ENCODE measurements around the gene ADO.

ADO gene

GRCh38 chr10:62763155-62763554, 41.4 kb upstream of the ADO start:
- H3K4me3 ChIP-seq (replicated peaks in 1 of 2; ENCODE audit: low read depth in 2 of 2, low read length in 2 of 2): no peak overlapping the region
- TF ChIP-seq, protein P1, sequence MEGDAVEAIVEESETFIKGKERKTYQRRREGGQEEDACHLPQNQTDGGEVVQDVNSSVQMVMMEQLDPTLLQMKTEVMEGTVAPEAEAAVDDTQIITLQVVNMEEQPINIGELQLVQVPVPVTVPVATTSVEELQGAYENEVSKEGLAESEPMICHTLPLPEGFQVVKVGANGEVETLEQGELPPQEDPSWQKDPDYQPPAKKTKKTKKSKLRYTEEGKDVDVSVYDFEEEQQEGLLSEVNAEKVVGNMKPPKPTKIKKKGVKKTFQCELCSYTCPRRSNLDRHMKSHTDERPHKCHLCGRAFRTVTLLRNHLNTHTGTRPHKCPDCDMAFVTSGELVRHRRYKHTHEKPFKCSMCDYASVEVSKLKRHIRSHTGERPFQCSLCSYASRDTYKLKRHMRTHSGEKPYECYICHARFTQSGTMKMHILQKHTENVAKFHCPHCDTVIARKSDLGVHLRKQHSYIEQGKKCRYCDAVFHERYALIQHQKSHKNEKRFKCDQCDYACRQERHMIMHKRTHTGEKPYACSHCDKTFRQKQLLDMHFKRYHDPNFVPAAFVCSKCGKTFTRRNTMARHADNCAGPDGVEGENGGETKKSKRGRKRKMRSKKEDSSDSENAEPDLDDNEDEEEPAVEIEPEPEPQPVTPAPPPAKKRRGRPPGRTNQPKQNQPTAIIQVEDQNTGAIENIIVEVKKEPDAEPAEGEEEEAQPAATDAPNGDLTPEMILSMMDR (IDR thresholded peaks at IDR 0.05; ENCODE audit: low read depth, low read length): no peak
- DNase-seq (ENCODE audit: low read depth in 2 of 2): peak; percentile 3

DNA sequence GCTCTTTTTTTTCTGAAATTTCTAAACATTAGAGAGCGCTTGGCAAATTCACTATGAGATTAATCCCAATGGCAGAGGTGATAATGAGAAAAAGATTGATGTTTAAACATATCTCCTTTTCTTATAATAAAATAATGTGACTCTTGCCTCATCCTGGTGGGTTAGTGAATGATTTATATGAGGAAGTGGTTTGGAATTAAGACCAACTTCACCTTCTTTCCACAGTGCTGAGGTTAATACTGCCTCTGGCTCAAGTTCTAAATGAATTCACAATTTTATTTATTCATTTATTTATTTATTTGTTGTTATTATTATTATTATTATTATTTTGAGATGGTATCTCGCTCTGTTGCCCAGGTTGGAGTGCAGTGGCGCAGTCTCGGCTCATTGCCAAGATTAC, 40.5 kb upstream of the ADO start:
- TF ChIP-seq, protein P1 (IDR thresholded peaks at IDR 0.05; ENCODE audit: low read depth, low read length): no peak
- DNase-seq (ENCODE audit: low read depth in 2 of 2): no peak
- no peak overlapping the region for H3K4me3 ChIP-seq (replicated peaks in 1 of 2; ENCODE audit: low read depth in 2 of 2, low read length in 2 of 2)

DNA sequence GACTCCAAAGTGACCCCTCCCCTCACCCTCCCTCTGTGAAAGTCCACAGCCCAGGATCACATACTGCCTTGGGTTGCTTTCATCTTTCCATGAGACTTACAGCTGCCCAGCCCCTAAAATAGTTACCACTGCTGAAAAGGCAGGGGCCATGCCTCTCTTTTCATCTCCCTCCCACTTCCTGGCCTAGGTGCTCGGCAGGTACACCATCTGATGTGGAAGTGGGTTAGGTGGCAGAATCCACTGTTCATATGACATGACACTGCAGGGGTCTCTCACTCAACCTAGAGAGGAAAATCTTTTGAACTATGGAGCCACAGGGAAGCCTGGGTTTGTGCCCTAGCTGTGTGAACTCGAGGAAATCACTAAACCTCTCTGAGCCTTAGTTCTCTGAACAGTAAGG, 38.8 kb upstream of the ADO start:
- no peak for DNase-seq (ENCODE audit: low read depth in 2 of 2)
- no peak overlapping the region for H3K4me3 ChIP-seq (replicated peaks in 1 of 2; ENCODE audit: low read depth in 2 of 2, low read length in 2 of 2)
- TF ChIP-seq, protein P1 (IDR thresholded peaks at IDR 0.05; ENCODE audit: low read depth, low read length): no peak

GRCh38 chr10:62766386-62766785, 38.1 kb upstream of the ADO start:
- TF ChIP-seq, protein P1 (IDR thresholded peaks at IDR 0.05; ENCODE audit: low read depth, low read length): no peak

DNA sequence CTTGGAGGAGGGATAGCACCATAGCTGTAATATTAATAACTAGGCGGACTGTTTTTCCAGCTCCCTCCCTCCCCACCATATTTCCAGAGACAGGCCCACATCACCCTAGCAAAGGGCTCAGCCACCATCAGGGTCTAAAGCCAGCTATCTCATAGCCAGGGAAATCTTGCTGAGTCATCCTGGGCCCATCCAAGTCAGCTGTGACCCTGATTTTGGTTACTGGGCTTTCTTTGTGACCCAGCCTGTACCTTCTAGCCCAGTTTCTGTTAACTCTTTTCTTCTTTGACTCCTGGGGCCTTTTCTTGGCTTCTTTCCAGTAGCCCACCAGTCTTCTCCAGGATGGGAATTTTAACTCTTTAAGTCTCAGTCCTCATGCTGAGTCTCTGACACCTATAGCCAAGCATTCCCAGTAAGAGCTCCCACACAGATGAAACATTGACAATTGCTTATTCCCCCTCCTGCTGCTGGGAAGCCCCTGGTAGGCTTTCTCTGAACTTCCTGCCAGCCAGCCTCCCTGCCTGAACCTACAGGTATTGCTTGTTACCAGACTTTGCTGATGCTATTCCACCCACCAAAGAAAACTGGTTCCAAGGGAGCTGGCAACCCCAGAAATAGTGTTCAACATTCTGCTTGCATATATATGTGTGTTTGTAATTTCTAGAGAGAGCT, 34.8 kb upstream of the ADO start:
- TF ChIP-seq, protein P1 (IDR thresholded peaks at IDR 0.05; ENCODE audit: low read depth, low read length): no peak
- peak; percentile 11 to 21 for DNase-seq (ENCODE audit: low read depth in 2 of 2)
- no peak overlapping the region for H3K4me3 ChIP-seq (replicated peaks in 1 of 2; ENCODE audit: low read depth in 2 of 2, low read length in 2 of 2)

More at GRCh38 chr10:62766386-62766785, 38.1 kb upstream of the ADO start:
- no peak overlapping the region for H3K4me3 ChIP-seq (replicated peaks in 1 of 2; ENCODE audit: low read depth in 2 of 2, low read length in 2 of 2)
- no peak for DNase-seq (ENCODE audit: low read depth in 2 of 2)

GRCh38 chr10:62772186-62772974, 32.1 kb upstream of the ADO start:
- TF ChIP-seq, protein P1 (IDR thresholded peaks at IDR 0.05; ENCODE audit: low read depth, low read length): no peak
- peak in 1 of 2 donors; percentile 2 for DNase-seq (ENCODE audit: low read depth in 2 of 2)

More at GRCh38 chr10:62772186-62772974, 32.1 kb upstream of the ADO start:
- H3K4me3 ChIP-seq (replicated peaks in 1 of 2; ENCODE audit: low read depth in 2 of 2, low read length in 2 of 2): no peak overlapping the region
